GM21723 (cell line): ENCODE data around the gene MCC.
"Not testable (repeated sequence)": the region's sequence is repeated elsewhere in the genome, so short reads cannot be mapped to it uniquely, and the experiment has no call there.

Source experiments
- ATAC-seq: cut with Tn5 transposase; IDR thresholded peaks from one replicate; pipeline ENCODE4 v1.9.1; 2021; ENCODE audit warnings: mild to moderate bottlenecking, moderate library complexity; ENCODE audit not compliant: unreplicated experiment

The MCC gene

GRCh38 chr5:113427871-113428574 is 60.2 kb downstream of the MCC start:
- ATAC-seq, result no peak

DNA sequence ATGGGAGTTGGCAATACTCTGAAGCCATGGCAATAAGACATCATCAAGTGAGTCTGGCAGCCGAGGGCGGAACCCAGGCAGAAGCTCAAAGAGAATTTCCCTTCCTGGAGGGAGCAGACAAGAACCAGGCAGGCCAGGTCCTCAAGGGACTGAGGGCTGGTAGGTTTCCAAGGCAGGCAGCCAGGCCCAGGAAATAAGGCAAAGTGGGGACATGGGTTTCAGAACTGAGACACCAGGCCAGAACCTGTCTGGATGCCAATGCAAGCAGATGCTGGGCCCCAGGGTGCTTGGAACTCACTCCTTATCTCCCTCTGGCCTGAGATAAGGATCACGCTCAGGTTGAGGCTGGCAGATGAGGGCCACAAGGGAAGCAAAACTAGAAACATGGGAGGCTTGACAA is 62.3 kb downstream of the MCC start:
- ATAC-seq, result no peak

DNA sequence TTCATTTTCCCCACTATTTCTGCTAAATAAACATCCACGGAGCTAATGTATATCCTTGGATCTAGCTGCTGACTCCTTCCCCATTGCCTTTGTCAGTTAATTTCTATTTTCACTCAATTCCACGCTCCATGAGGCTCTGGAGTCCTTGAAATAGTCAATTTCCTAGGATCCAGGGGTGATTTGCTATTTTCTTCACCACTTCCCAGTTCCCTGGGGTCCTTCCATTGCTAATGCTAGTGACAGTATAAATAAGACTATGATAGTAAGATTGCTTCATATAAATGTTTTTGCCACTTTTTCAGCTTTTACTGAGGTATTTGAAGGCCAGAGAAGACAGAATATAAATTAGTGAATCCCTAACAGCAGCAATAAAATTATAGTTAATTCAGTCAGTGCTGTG is 66.6 kb downstream of the MCC start:
- ATAC-seq, result no peak

- ATAC-seq, result no peak
Observed at GRCh38 chr5:113405530-113405929, 82.7 kb downstream of the MCC start.

DNA sequence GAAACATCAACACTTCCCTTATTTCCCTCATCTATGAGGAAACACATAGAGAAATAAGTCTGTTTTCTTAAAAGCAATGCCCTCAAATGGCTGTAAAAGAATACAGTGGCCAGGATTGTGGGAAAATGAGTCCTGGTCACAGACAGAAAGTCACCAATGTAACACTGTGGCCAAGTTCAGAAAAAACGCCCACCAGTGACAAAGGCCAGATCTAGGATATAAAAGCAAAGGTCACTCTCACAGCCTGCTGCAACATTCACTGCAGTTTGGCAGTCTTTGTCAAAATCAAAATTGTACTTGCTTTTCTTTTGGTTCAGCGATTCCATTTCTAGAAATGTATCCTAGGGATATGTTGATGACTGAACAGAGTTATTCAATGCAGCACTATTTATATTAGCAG is 84.0 kb downstream of the MCC start:
- ATAC-seq, result no peak

- not testable (repeated sequence) for ATAC-seq
Observed at GRCh38 chr5:113397986-113398385, 90.3 kb downstream of the MCC start.

GRCh38 chr5:113397046-113397445 is 91.2 kb downstream of the MCC start:
- no peak for ATAC-seq

- no peak for ATAC-seq
Observed at GRCh38 chr5:113394658-113395057, 93.6 kb downstream of the MCC start.

DNA sequence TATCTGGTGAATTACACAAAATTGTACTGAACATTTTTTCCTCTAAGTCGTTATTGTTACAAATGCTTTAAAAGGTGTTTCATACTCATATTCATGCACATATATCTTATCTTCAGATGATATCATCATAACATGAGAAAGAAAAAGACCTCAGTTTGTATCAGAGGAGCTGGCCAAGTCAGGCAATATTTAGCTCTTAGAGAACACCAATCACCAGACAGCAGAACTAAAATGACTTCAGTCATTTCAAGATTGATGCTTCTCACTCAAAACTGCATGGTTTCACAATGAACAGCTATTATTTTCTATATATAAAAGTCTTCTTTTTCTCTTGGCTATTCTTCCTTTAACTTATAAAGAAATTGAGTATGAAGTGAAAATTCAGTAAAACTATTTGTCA is 98.0 kb downstream of the MCC start:
- ATAC-seq, result no peak

GRCh38 chr5:113389116-113389515 is 99.1 kb downstream of the MCC start:
- no peak for ATAC-seq

DNA sequence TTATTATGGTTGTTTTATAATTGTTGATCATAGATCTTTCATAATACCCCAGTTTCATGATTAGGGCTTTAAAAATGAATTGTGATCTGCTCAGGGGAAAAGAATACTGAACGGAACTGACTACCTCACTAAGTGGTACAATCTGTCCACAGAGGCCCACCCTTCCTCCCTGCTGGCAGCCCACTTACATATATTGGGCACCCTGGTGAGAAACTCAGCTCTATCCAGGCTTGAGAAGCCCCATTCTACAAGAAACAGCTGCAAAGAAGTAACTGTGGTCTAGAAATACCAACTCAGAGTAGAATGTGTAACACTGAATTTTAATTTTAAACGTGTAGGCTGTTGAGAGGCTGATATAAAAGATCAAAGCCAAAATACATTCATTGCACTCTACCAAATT is 100.4 kb downstream of the MCC start:
- ATAC-seq, result no peak

- ATAC-seq, result no peak
Observed at GRCh38 chr5:113384782-113385285, 103.4 kb downstream of the MCC start.

DNA sequence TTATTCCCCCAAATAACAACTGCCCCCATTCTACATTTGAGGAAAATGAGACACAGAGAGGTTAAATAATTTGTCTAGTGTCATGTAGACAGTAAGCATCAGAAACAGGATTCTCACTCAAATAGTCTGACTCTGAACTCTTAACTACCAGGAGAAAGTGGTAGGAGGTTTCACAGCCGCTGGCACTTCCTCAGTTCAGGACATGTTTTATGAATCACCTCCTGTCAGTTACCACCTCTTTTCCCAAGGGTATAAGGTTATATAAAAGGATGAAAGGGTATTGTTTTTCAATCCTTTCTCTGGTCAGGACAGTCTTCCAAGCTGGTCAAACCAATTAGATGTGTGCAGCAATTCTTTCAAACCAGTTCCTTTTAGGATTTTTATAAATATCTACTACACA is 105.5 kb downstream of the MCC start:
- no peak for ATAC-seq

- no peak for ATAC-seq
Observed at GRCh38 chr5:113381791-113382190, 106.5 kb downstream of the MCC start.

GRCh38 chr5:113380807-113381326 is 107.4 kb downstream of the MCC start:
- ATAC-seq, result no peak

DNA sequence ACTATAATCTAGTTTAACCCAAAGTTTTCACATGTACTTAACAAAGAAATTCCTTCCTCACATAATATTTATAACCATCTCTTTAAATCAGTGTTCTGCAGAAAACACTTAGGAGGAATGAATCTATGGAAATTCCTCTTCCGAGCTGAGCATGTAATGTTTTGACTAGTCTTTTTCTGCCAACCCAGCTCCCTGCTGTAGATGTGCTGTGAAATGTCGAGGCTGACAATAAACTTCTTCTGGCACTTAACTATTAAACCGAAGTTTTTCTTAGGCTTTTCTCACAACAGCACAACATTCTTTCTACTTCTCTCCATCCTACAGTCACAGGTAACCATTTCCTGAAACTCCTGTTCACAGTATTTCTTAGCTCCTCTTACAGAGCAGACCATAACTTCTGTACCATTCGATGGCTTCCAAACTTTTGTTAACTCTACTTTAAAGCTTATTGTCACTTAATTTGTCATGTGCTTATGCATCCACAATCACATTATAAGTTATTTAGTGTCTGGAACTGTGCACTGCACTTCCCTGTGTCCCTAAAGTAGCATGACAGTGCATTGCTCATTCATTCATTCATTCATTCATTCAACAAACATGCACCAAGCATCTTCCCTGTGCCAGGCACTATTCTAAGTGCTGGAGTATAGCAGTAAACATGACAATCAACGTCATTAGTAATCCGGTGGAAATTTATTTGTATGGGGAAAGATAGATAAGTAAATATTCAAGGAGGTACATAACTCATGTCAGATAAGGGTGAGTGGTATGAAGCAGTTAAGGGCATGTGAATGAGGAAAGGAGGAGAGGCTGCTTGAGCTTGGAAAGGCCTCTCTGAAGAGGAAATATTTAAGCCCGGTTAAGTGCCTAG is 108.1 kb downstream of the MCC start:
- no peak for ATAC-seq

GRCh38 chr5:113378959-113379541 is 109.2 kb downstream of the MCC start:
- ATAC-seq, result peak; percentile 83

- ATAC-seq, result no peak
Observed at GRCh38 chr5:113378514-113378913, 109.7 kb downstream of the MCC start.

DNA sequence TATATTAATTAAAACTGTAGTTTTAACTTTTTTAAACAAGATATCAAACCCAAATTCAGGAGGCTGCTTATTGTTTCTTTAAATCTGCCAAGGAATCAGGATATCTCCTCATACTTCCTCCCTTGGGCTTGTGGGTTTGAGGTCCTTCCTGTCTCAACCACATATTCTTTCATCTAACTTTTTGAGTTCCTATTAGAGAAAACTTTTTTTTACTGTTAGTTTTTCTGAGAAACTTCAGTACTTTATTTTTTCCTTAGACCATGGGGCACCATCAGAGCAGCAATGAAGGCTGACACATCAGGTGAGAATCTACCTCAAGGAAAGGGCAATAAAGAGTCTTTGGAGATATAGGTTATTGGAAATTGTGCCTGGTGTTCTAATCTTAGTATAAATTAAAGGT is 110.2 kb downstream of the MCC start:
- ATAC-seq, result no peak

DNA sequence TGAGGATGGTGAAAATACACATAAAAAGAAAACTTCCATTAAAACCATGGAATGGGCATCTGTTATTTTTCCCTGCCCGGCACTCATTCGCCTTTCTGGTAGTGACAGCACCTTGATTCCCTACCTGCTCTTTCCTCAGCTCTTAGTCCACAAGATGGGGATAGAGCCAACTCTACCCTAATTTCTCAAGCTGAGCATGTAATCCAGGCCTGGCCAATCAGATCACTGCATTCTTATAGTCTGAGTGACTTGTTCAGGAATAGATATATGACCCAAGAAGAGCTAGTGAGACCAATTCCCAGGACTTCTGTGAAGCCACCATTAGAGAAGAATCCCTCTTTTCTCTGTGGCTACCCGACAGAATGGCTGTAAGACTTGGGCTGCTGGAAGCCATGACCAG is 111.6 kb downstream of the MCC start:
- ATAC-seq, result no peak

DNA sequence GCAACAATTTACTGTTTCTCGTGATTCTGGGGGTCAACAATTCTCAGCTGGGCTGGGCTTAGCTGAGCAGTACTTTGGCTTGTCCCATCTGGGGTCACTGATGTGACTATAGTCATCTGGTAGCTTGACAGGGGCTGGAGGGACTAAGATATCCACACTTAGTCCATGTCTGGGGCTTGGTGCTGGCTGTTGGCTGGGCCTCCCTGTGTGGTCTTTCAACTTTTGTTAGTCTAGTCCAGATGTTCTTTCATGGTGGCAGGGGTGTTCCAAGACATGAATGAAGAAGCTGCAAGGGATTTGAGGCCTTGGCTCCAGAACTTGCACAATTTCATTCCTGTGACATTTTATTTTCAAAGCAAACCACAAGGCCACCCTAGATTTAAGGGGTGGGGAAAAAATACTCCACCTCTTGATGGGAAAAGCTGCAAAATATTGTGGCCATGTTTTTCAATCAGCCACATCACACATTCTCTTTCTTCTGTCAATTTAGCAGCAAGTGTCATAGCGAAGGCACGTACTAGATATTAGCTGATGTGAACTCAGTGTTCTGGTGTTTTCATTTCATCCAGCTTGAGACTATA is 112.7 kb downstream of the MCC start:
- ATAC-seq, result no peak
